ENCODE results near the gene IPMK.
"Not testable (repeated sequence)": the region's sequence is repeated elsewhere in the genome, so short reads cannot be mapped to it uniquely, and the experiment has no call there.

GRCh38 chr10:58244242-58244641 lies 23.5 kb downstream of the IPMK start:
- not testable (repeated sequence) for TF ChIP-seq CTCF (conservative IDR thresholded peaks at IDR 0.05; ENCODE audit: low read depth in 2 of 2); JUNB (IDR thresholded peaks at IDR 0.05; ENCODE audit: unreplicated experiment); ZNF462 (CRISPR knock-in tag; IDR thresholded peaks at IDR 0.05); EZH2 (IDR thresholded peaks at IDR 0.05; ENCODE audit: low read depth, unreplicated experiment); REST (IDR thresholded peaks at IDR 0.05; ENCODE audit: unreplicated experiment); POLR2AphosphoS5 (IDR thresholded peaks at IDR 0.05; ENCODE audit: low read depth); ZNF331 (CRISPR knock-in tag; IDR thresholded peaks at IDR 0.05; ENCODE audit: low read depth); ETS1 (IDR thresholded peaks at IDR 0.05); STAT1 (IDR thresholded peaks at IDR 0.05; ENCODE audit: unreplicated experiment); EZH2phosphoT487 (IDR thresholded peaks at IDR 0.05; ENCODE audit: unreplicated experiment); CREB1 (CRISPR knock-in tag; IDR thresholded peaks at IDR 0.05; ENCODE audit: low read depth); ZNF114 (CRISPR knock-in tag; IDR thresholded peaks at IDR 0.05); NANOG (IDR thresholded peaks at IDR 0.05; ENCODE audit: borderline replicate concordance)

All from GM23338 (cell line).